Sigmoid colon (tissue), 4 donors: Measurements from ENCODE around the gene TCERG1.

Experiments used
- POLR2A ChIP-seq, 2 donors: fragments of 450-650 bp; IDR thresholded peaks; one replicate each; pipeline ENCODE4 v1.6.1; 2016; ENCODE audit warnings: antibody characterized with exemption in 2 of 2, mild to moderate bottlenecking in 2 of 2, moderate library complexity in 2 of 2
- POLR2AphosphoS5 ChIP-seq, 4 donors: sonication (generic); formaldehyde crosslinking; IDR thresholded peaks; one replicate each; pipeline ENCODE4 v1.6.1; 2017; ENCODE audit warnings: antibody characterized with exemption in 4 of 4

- TF ChIP-seq POLR2A (IDR thresholded peaks at IDR 0.05) (no peak), POLR2AphosphoS5 (IDR thresholded peaks at IDR 0.05) (no peak)
Measured at GRCh38 chr5:146401021-146401420, 46.1 kb upstream of the TCERG1 start.
